ENCODE measurements around the gene DDX3X. TPM values are rescaled to one million over a fixed set of nuclear protein-coding genes. Genes with fewer than 3 reads are reported as not detected.
"Not testable (repeated sequence)": the region's sequence is repeated elsewhere in the genome, so short reads cannot be mapped to it uniquely, and the experiment has no call there.

Gene DDX3X
- polyA plus RNA-seq, 3 donors = 165 to 280 (median 200) TPM

GRCh38 chrX:41388543-41388942 is 54.6 kb downstream of the DDX3X start:
- Histone ChIP-seq H3K9me3 (replicated peaks in 1 of 2; ENCODE audit: control insufficient read depth in 1 of 2, insufficient read depth in 1 of 2, low read length in 2 of 2) (no peaks in the 10 kb centered on the region), H3K4me1 (ENCODE audit: control insufficient read depth in 1 of 2, insufficient read depth in 2 of 2, low read length in 2 of 2) (peaks cover 19 to 21% of the 10 kb centered on the region in 2 donors), H3K79me2 (ENCODE audit: insufficient read depth, low read length) (no peaks in the 10 kb centered on the region), H3K9ac (ENCODE audit: insufficient read depth, low read length, poor library complexity, severe bottlenecking) (no peak overlapping the region), H3K36me3 (replicated peaks in 1 of 2; ENCODE audit: control insufficient read depth in 1 of 2, insufficient read depth in 2 of 2, low read length in 2 of 2) (no peaks in the 10 kb centered on the region), H4K20me1 (ENCODE audit: insufficient read depth, low read length) (no peaks in the 10 kb centered on the region), H3K27ac (ENCODE audit: low read depth in 1 of 2, low read length in 2 of 2) (no peak overlapping the region), H3K4me2 (replicated peaks; ENCODE audit: extremely low read depth, low read length, poor library complexity, severe bottlenecking) (no peak overlapping the region), H3K4me3 (replicated peaks in 1 of 3; ENCODE audit: low read depth in 2 of 3, low read length in 3 of 3) (no peak overlapping the region), H2AFZ (ENCODE audit: insufficient read depth, low read depth, low read length, poor library complexity, severe bottlenecking) (no peak overlapping the region), H3K27me3 (ENCODE audit: control insufficient read depth in 2 of 2, insufficient read depth in 2 of 2, low read length in 2 of 2) (no peaks in the 10 kb centered on the region)
- peaks cover 0 to 9% (median 0%) of the 10 kb centered on the region in 7 donors for H3K9me3 Mint-ChIP-seq
- no peak overlapping the region for H3K27ac Mint-ChIP-seq
- intact Hi-C loops (cut with micrococcal nuclease) = loop anchor here in 1 of 2 donors (10.0 kb wide), 1 partner anchor 46 kb away; no protein-coding TSS in a partner anchor
- no peak for DNase-seq
- H3K4me3 Mint-ChIP-seq = no peak overlapping the region
- peaks cover 0 to 10% (median 4%) of the 10 kb centered on the region in 3 donors for H3K27me3 Mint-ChIP-seq (ENCODE audit: low read depth in 3 of 3)
- no peak for TF ChIP-seq CTCF (IDR thresholded peaks at IDR 0.05)
- 100% methylated on average over 2 of the region's 8 CpGs for WGBS (ENCODE audit: insufficient coverage)
- no peaks in the 10 kb centered on the region for H3K36me3 Mint-ChIP-seq
- H3K4me1 Mint-ChIP-seq = peaks cover 18% of the 10 kb centered on the region

GRCh38 chrX:41389311-41389888 is 55.4 kb downstream of the DDX3X start:
- Mint-ChIP-seq H3K27ac (peak overlapping the region in 1 of 7 donors; percentile 2), H3K4me3 (no peak overlapping the region), H3K4me1 (peaks cover 13% of the 10 kb centered on the region), H3K27me3 (ENCODE audit: low read depth in 3 of 3) (peaks cover 0 to 8% (median 4%) of the 10 kb centered on the region in 3 donors), H3K9me3 (peaks cover 0 to 9% (median 0%) of the 10 kb centered on the region in 7 donors), H3K36me3 (no peaks in the 10 kb centered on the region)
- Histone ChIP-seq H4K20me1 (ENCODE audit: insufficient read depth, low read length) (no peaks in the 10 kb centered on the region), H3K36me3 (replicated peaks in 1 of 2; ENCODE audit: control insufficient read depth in 1 of 2, insufficient read depth in 2 of 2, low read length in 2 of 2) (no peaks in the 10 kb centered on the region), H3K79me2 (ENCODE audit: insufficient read depth, low read length) (no peaks in the 10 kb centered on the region), H3K4me2 (replicated peaks; ENCODE audit: extremely low read depth, low read length, poor library complexity, severe bottlenecking) (no peak overlapping the region), H3K9ac (ENCODE audit: insufficient read depth, low read length, poor library complexity, severe bottlenecking) (no peak overlapping the region), H3K4me3 (replicated peaks in 1 of 3; ENCODE audit: low read depth in 2 of 3, low read length in 3 of 3) (no peak overlapping the region), H3K27me3 (ENCODE audit: control insufficient read depth in 2 of 2, insufficient read depth in 2 of 2, low read length in 2 of 2) (no peaks in the 10 kb centered on the region), H3K27ac (ENCODE audit: low read depth in 1 of 2, low read length in 2 of 2) (no peak overlapping the region), H2AFZ (ENCODE audit: insufficient read depth, low read depth, low read length, poor library complexity, severe bottlenecking) (no peak overlapping the region), H3K4me1 (ENCODE audit: control insufficient read depth in 1 of 2, insufficient read depth in 2 of 2, low read length in 2 of 2) (peaks cover 12% of the 10 kb centered on the region in 2 donors), H3K9me3 (replicated peaks in 1 of 2; ENCODE audit: control insufficient read depth in 1 of 2, insufficient read depth in 1 of 2, low read length in 2 of 2) (no peaks in the 10 kb centered on the region)
- WGBS (ENCODE audit: insufficient coverage) = 100% methylated on average over 1 of the region's 6 CpGs
- no peak for TF ChIP-seq CTCF (IDR thresholded peaks at IDR 0.05)
- intact Hi-C loops (cut with micrococcal nuclease) = loop anchor here in 1 of 2 donors (10.0 kb wide), 1 partner anchor 45 kb away; no protein-coding TSS in a partner anchor
- no peak for DNase-seq

GRCh38 chrX:41390576-41390975 is 56.6 kb downstream of the DDX3X start:
- H3K9ac ChIP-seq (ENCODE audit: insufficient read depth, low read length, poor library complexity, severe bottlenecking); H3K4me1 ChIP-seq (ENCODE audit: control insufficient read depth in 1 of 2, insufficient read depth in 2 of 2, low read length in 2 of 2); H3K27me3 ChIP-seq (ENCODE audit: control insufficient read depth in 2 of 2, insufficient read depth in 2 of 2, low read length in 2 of 2); H3K36me3 ChIP-seq (replicated peaks in 1 of 2; ENCODE audit: control insufficient read depth in 1 of 2, insufficient read depth in 2 of 2, low read length in 2 of 2); H3K27ac ChIP-seq (ENCODE audit: low read depth in 1 of 2, low read length in 2 of 2); H3K4me1 Mint-ChIP-seq; H3K4me2 ChIP-seq (replicated peaks; ENCODE audit: extremely low read depth, low read length, poor library complexity, severe bottlenecking); H3K79me2 ChIP-seq (ENCODE audit: insufficient read depth, low read length); H4K20me1 ChIP-seq (ENCODE audit: insufficient read depth, low read length); H3K9me3 ChIP-seq (replicated peaks in 1 of 2; ENCODE audit: control insufficient read depth in 1 of 2, insufficient read depth in 1 of 2, low read length in 2 of 2); H3K4me3 Mint-ChIP-seq; H3K27ac Mint-ChIP-seq; H2AFZ ChIP-seq (ENCODE audit: insufficient read depth, low read depth, low read length, poor library complexity, severe bottlenecking); H3K27me3 Mint-ChIP-seq (ENCODE audit: low read depth in 3 of 3); DNase-seq; H3K4me3 ChIP-seq (replicated peaks in 1 of 3; ENCODE audit: low read depth in 2 of 3, low read length in 3 of 3); H3K36me3 Mint-ChIP-seq; H3K9me3 Mint-ChIP-seq; intact Hi-C loops (cut with micrococcal nuclease): not testable (repeated sequence)
- WGBS (ENCODE audit: insufficient coverage) = no CpG with 5 or more reads among the region's 7 CpGs
